GM19324 (cell line): ENCODE results near the gene SEMA4D.
A peak's percentile ranks its signal among the peaks of the same experiment; 100 is the strongest.

ENCODE experiments used
- ATAC-seq: cut with Tn5 transposase; IDR thresholded peaks from one replicate; pipeline ENCODE4 v1.9.1; 2021; ENCODE audit warnings: mild to moderate bottlenecking, moderate library complexity; ENCODE audit not compliant: unreplicated experiment, low FRiP score

Gene SEMA4D

DNA sequence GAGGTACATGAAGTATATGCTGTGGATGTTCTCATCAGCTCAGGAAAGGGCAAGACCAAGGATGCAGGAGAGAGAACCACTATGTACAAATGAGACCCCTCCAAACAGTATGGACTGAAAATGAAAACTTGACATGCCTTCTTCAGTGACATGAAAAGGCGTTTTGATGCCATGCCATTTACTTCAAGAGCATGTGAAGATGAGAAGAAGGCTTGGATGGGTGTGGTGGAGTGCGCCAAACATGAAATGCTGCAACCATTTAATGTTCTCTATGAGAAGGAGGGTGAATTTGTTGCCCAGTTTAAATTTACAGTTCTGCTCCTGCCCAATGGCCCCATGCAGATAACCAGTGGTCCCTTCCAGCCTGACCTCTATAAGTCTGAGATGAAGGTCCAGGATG, 47.7 kb downstream of the SEMA4D start:
- no peak for ATAC-seq

GRCh38 chr9:89449261-89449671, 48.6 kb downstream of the SEMA4D start:
- no peak for ATAC-seq

DNA sequence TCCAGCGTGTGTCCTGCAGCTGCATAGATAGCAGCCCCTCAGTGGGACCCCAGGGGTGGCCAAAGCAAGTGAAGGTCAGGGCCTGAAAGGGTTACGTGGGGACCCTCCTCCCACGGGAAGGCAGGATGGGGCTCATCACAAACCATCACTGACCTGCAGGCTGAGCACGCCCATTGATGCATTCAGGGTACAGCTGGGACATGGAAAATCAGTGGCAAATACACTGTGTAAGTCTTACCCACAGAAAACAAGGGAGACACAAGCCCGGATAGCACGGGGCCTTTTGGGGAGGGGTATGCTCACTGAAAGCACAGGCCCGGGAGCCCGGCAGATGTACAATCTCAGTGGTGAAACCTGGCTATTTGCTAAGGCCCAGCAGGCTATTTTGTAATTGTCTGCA, 49.1 kb downstream of the SEMA4D start:
- no peak for ATAC-seq

DNA sequence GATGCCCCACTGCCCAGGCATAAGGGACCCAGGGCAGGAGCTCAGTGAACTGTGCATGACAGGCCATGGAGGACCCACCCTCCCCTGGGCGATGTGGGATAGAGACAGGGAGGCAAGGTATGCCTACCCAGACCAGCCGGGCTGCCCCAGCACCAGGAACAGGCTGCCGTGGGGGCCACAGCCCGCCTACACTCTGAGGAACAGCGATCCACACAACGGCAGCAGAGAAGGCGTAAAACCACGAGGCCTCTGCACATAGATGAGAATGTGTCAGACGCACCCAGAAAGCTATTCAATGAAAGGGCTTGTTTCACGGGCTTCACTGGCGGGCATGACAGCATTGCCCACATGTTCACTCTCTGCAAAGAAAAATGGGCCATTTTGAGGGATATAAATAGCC, 49.5 kb downstream of the SEMA4D start:
- no peak for ATAC-seq

DNA sequence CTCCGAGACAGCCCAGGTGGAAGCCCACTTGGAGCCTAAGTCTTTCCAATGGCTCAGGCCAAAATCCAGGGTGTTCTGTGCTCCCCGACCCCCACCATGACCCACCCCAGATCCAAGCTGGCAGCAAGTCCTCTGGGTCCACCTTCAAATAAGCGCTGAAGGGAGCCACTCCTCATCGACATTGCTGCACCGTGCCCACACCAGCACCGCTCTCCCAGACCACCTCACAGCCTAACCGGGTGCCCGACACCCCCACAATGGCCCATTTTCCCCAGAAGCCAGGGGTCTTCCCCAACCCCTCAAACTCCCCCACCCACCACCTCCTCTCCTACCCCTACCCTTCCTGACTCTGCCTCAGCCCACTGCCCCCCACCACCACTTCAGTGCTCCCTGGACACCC, 50.5 kb downstream of the SEMA4D start:
- ATAC-seq, result no peak

GRCh38 chr9:89446961-89447310, 51.0 kb downstream of the SEMA4D start:
- no peak for ATAC-seq

- no peak for ATAC-seq
These were observed 51.5 kb downstream of the SEMA4D start for GRCh38 chr9:89446261-89446960.

DNA sequence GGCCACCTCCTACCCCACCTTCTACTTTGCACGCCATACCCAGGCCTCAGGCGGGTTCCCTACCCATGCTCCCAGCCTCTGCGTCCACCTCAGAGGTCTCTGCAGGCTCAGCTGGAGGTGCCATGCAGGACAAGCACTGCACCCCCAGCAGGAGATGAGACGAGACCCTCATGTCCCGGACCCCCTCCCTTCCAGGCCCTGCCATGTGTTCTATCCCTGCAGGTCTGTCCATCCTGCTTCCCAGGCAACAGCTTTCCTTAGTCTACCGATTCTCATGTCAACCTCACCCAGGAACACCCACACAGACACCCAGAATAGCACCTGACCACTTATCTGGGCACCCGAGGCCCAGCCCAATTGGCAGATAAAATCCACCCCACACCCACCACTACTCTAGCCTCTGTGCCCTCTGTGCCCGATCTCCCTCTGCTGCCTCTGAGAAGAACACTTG, 52.1 kb downstream of the SEMA4D start:
- no peak for ATAC-seq

- ATAC-seq, result no peak
These were observed 52.8 kb downstream of the SEMA4D start for GRCh38 chr9:89444925-89445765.

GRCh38 chr9:89444274-89444673, 53.6 kb downstream of the SEMA4D start:
- no peak for ATAC-seq

- ATAC-seq, result peak; percentile 45
These were observed 54.7 kb downstream of the SEMA4D start for GRCh38 chr9:89442981-89443814.

DNA sequence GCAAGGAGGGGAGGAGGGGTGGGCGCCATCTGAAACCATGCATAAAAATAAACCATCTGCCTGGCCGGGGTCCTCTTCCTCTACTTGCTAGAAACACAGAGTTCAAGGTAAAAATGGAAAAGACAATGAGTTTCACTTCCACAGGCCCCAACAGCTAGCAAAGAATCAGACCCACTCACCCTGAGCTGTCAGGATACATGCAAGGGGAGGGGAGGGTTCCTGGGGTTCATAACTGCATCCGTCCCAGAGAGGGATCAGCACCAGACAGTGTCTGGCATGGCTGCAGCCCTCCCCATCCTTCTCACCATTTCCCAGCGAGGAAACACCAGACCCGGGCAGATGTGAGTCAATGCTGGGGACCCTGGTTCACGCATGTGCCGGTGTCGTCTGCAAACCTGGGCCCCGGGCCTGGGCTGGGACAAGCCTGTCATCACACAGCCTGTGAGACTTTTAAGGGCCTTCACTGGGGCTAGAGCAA, 55.4 kb downstream of the SEMA4D start:
- peak; percentile 28 for ATAC-seq

- ATAC-seq, result no peak
These were observed 55.9 kb downstream of the SEMA4D start for GRCh38 chr9:89441986-89442385.

- ATAC-seq, result no peak
These were observed 56.3 kb downstream of the SEMA4D start for GRCh38 chr9:89441655-89441970.

DNA sequence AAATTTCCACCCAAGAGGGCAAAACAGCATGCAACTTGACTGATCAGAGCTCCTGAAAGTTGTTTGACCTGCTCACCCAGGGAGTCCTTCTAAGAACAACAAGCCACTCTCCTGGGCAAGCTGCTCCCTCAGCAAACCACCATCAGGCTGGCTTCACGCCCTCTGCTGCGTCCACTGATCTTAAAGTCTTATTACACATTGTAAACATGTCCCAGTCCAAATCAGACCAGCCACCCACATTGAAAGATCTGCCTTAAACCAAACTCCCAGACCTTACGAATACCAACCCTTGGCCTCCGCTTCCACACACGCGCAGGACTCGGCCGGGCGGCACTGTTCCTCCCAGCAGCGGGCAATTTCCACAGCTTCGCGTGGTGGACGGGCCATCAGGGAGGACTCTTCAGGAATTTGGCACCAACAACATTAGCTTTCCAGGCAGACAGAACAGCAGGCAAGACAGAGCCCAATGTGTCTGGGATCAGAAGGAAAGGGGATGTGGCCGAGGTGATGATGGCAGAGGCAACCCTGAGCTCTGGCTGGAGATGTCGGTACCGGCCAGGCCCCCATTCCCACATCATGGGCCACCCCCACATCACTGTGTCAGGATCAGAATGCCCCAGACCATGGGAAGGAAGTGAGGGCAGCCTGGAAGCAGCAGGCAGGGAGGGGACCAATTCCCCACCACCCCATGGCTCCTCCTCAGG, 56.8 kb downstream of the SEMA4D start:
- ATAC-seq, result no peak

- no peak for ATAC-seq
These were observed 57.4 kb downstream of the SEMA4D start for GRCh38 chr9:89440548-89440947.

DNA sequence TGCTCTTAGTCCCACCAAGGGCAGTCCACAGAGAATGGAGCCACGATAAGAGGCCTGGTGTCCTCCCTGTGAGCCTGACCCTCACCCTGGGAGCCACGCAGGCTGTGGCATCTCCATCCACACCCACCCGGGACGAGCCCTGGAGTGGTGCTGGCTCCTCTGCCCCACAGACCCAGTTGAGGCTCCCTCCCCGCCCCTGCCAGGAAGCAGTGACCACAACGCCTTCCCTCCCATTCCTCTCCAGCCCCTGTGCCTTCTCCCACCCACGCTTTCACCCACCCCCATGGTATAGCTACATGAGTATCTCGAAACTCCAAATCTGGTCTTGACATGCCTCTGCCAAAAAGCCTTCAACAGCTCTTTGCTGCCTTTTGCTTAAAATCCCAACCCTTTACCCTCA, 57.9 kb downstream of the SEMA4D start:
- no peak for ATAC-seq

DNA sequence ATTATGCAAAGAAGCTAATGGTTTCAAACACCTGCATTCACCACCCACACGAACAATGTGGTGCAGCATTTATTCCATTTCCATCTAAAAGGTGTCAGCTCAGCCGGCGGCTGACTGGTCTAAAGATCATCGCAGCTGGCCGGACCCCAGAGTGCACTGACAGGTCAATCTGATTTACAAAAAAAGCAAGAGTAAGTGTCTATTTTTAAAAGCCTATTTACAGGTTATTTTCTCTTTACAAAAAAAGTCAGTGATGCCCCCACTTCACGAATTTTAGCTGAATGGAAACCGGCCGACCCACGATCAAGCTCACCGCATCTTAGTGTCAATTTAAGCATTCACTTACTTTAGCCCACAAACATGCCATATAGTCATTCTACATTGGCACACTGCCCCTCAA, 58.3 kb downstream of the SEMA4D start:
- ATAC-seq, result no peak

DNA sequence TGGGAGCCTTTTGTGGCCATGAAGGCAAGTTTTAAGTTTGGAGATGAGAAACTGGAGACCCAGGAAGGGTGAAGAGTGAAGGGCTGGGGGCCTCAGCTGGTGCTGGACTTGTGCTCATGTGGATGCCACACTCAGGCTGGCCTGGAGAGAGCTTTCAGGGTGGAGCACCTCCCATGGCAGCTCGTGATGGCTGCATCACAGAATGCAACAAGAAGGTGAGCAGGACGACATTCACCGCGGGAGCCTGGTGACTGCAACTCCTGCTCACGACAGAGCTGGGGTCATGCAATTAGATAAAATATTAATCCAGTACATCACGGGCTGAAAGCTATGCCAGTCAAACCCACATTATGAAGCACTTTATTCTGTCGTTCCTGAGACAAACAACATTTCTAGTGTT, 59.7 kb downstream of the SEMA4D start:
- no peak for ATAC-seq

DNA sequence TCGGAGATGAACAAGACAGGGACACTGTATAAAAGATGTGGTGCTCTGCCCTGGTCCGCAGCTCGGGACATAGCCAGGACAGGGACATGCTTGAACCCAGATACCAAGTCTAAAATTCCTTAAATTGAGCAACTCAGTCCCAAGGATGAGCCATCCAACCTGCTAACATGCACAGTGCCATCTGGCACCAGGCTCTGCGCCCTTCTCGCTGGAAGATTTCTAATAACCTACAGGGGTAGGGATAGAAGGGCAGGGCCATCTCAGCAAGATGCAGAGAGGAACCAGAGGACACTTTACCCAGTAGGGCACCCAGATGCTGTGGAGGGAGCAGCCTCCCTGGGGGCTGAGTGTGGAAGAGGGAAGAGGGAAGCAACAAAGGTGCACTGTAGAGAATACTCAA, 60.1 kb downstream of the SEMA4D start:
- no peak for ATAC-seq
